SK-N-SH treated with all-trans-retinoic acid at 6 μM for 48 hours (cell line): Measurements from ENCODE around the gene MYPN.

Source experiments
- ARNTL ChIP-seq: fragments of 450-650 bp; formaldehyde crosslinking; IDR thresholded peaks from 2 replicates; pipeline ENCODE4 v1.5.0; 2020; ENCODE audit warnings: low read depth, mild to moderate bottlenecking, moderate library complexity, borderline replicate concordance
- BACH2 ChIP-seq: fragments of 250-450 bp; sonication (Bioruptor Pico); IDR thresholded peaks from 2 replicates; pipeline ENCODE4 v1.9.0; 2021; ENCODE audit warnings: mild to moderate bottlenecking, borderline replicate concordance
- CREB5 ChIP-seq: fragments of 250-450 bp; sonication (Bioruptor Pico); IDR thresholded peaks from 2 replicates; pipeline ENCODE4 v1.5.1; 2020; ENCODE audit warnings: low read depth, mild to moderate bottlenecking, moderate library complexity
- CSDC2 ChIP-seq: fragments of 250-450 bp; sonication (Bioruptor Pico); IDR thresholded peaks from 2 replicates; pipeline ENCODE4 v1.5.0; 2020; ENCODE audit warnings: mild to moderate bottlenecking, moderate library complexity
- ISL1 ChIP-seq: fragments of 250-450 bp; sonication (Bioruptor Pico); IDR thresholded peaks from 2 replicates; pipeline ENCODE4 v2.1.2; 2022; ENCODE audit warnings: mild to moderate bottlenecking, moderate library complexity
- OSR1 ChIP-seq: fragments of 250-450 bp; sonication (Bioruptor Pico); IDR thresholded peaks from 2 replicates; pipeline ENCODE4 v1.8.0; 2022; ENCODE audit warnings: moderate library complexity, mild to moderate bottlenecking, inconsistent platforms
- PATZ1 ChIP-seq: fragments of 250-450 bp; sonication (Bioruptor Pico); IDR thresholded peaks from 2 replicates; pipeline ENCODE4 v1.8.0; 2020; ENCODE audit warnings: mild to moderate bottlenecking, moderate library complexity, borderline replicate concordance
- RARB ChIP-seq: fragments of 250-450 bp; sonication (Bioruptor Pico); IDR thresholded peaks from 2 replicates; pipeline ENCODE4 v1.8.0; 2021; ENCODE audit warnings: mild to moderate bottlenecking, moderate library complexity
- TOX ChIP-seq: fragments of 250-450 bp; sonication (Bioruptor Pico); IDR thresholded peaks from 2 replicates; pipeline ENCODE4 v1.8.0; 2021; ENCODE audit warnings: mild to moderate bottlenecking, moderate library complexity, borderline replicate concordance
- TSHZ2 ChIP-seq: fragments of 250-450 bp; sonication (Bioruptor Pico); IDR thresholded peaks from 2 replicates; pipeline ENCODE4 v1.5.0; 2020; ENCODE audit warnings: mild to moderate bottlenecking, moderate library complexity
- ZFP30 ChIP-seq: fragments of 450-650 bp; formaldehyde crosslinking; IDR thresholded peaks from 2 replicates; pipeline ENCODE4 v1.5.0; 2022; ENCODE audit warnings: mild to moderate bottlenecking, moderate library complexity
- ZNF565 ChIP-seq: fragments of 450-650 bp; formaldehyde crosslinking; conservative IDR thresholded peaks from 2 replicates; pipeline ENCODE4 v1.5.0; 2020; ENCODE audit warnings: low read depth, mild to moderate bottlenecking, moderate library complexity
- ZNF70 ChIP-seq: fragments of 450-650 bp; formaldehyde crosslinking; IDR thresholded peaks from 2 replicates; pipeline ENCODE4 v1.5.0; 2020; ENCODE audit warnings: mild to moderate bottlenecking, moderate library complexity
- TF ChIP-seq, protein P1 (sequence below): fragments of 250-450 bp; sonication (Bioruptor Pico); IDR thresholded peaks from 2 replicates; pipeline ENCODE4 v1.5.1; 2021; ENCODE audit warnings: mild to moderate bottlenecking, moderate library complexity

- no peak for TF ChIP-seq ARNTL (CRISPR knock-in tag)
- no peak for TF ChIP-seq PATZ1 (CRISPR knock-in tag)
- TF ChIP-seq ZNF70 (CRISPR knock-in tag): no peak
- TF ChIP-seq RARB (CRISPR knock-in tag): no peak
- TF ChIP-seq ZFP30 (CRISPR knock-in tag): no peak
- no peak for TF ChIP-seq BACH2 (CRISPR knock-in tag)
- TF ChIP-seq ISL1 (CRISPR knock-in tag): no peak
- TF ChIP-seq TOX: no peak
- TF ChIP-seq TSHZ2 (CRISPR knock-in tag): no peak
- no peak for TF ChIP-seq ZNF565
- TF ChIP-seq CSDC2: no peak
- TF ChIP-seq, protein P1, sequence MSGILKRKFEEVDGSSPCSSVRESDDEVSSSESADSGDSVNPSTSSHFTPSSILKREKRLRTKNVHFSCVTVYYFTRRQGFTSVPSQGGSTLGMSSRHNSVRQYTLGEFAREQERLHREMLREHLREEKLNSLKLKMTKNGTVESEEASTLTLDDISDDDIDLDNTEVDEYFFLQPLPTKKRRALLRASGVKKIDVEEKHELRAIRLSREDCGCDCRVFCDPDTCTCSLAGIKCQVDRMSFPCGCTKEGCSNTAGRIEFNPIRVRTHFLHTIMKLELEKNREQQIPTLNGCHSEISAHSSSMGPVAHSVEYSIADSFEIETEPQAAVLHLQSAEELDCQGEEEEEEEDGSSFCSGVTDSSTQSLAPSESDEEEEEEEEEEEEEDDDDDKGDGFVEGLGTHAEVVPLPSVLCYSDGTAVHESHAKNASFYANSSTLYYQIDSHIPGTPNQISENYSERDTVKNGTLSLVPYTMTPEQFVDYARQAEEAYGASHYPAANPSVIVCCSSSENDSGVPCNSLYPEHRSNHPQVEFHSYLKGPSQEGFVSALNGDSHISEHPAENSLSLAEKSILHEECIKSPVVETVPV: no peak
- TF ChIP-seq OSR1 (CRISPR knock-in tag): no peak
- TF ChIP-seq CREB5 (CRISPR knock-in tag): no peak
These were observed 3.5 kb upstream of the MYPN start for GRCh38 chr10:68105820-68106219.
